HCT116 (cell line): Measurements from ENCODE around the gene DIP2B. TPM values are rescaled to one million over a fixed set of nuclear protein-coding genes. Genes with fewer than 3 reads are reported as not detected.
"Not testable (repeated sequence)": the region's sequence is repeated elsewhere in the genome, so short reads cannot be mapped to it uniquely, and the experiment has no call there.

ENCODE experiments used
- ATAC-seq: fragments of 200-7000 bp; cut with Tn5 transposase; 2 replicates; pipeline ENCODE4 v1.9.1; 2020; ENCODE audit warnings: mild to moderate bottlenecking, moderate library complexity
- BruUV-seq: library from RNA; stranded (reverse); fragments of 400-500 nt; replicated peaks from 2 replicates; lab custom pipeline; 2021; lab: Mats Ljungman, UMichigan
- CTCF ChIA-PET: fragments of 300-600 bp; sonication (Branson Sonifier 250); formaldehyde crosslinking; loops from one replicate; lab custom pipeline; 2021; ENCODE audit warnings: antibody characterized with exemption; lab: Charles Lee
- POLR2A ChIA-PET: fragments of 300-600, 350-600 bp; sonication (Branson Sonifier 250); formaldehyde crosslinking; loops from one replicate; lab custom pipeline; 2021; ENCODE audit warnings: antibody characterized with exemption; lab: Charles Lee
- RAD21 ChIA-PET, 2 experiments: fragments of 300-600 bp; sonication (Branson Sonifier 250); formaldehyde crosslinking; loops; one replicate each; lab custom pipeline; 2023; ENCODE audit warnings: low total read pairs in 2 of 2; ENCODE audit not compliant: uncharacterized antibody in 2 of 2, unreplicated experiment in 2 of 2, low non-redundant PET in 1 of 2; lab: Charles Lee
- DNase-seq: peaks from one replicate; pipeline ENCODE4 v3.0.0-alpha.2; 2010; ENCODE audit warnings: low read depth, low spot score
- H2AFZ ChIP-seq: fragments of 200-600 bp; shearing (Covaris generic), sonication (generic); 2 replicates; pipeline ENCODE4 v1.6.1; 2017; ENCODE audit warnings: low read depth, mixed run types, mixed read lengths, antibody characterized with exemption, low read length; ENCODE audit not compliant: poor library complexity, severe bottlenecking
- H3K27ac ChIP-seq: 2 replicates; pipeline ENCODE4 v1.5.1; 2012; ENCODE audit warnings: low read depth, low read length
- H3K27me3 ChIP-seq: fragments of 200-600 bp; sonication (generic); 2 replicates; pipeline ENCODE4 v1.6.1; 2016; ENCODE audit warnings: mixed run types, low read length, mixed read lengths; ENCODE audit not compliant: insufficient read depth
- H3K36me3 ChIP-seq, 2 experiments: fragments of 200-500 bp in 1 of 2; fragments of 200-600 bp in 1 of 2; sonication (Bioruptor generic) in 1 of 2; sonication (generic) in 1 of 2; 2 replicates each; pipeline versions ENCODE4 v1.5.1 to v1.6.1; 2014 to 2016; ENCODE audit warnings: low read length in 2 of 2, inconsistent platforms in 1 of 2, mixed read lengths in 1 of 2, mixed run types in 1 of 2; ENCODE audit not compliant: insufficient read depth in 2 of 2, control insufficient read depth in 1 of 2
- H3K4me1 ChIP-seq, 2 experiments: fragments of 200-600 bp in 1 of 2; sonication (generic) in 1 of 2; 2 replicates each; pipeline versions ENCODE4 v1.5.1 to v1.6.1; 2012 to 2017; ENCODE audit warnings: low read length in 2 of 2, inconsistent platforms in 1 of 2, mild to moderate bottlenecking in 1 of 2, mixed read lengths in 1 of 2, mixed run types in 1 of 2, moderate library complexity in 1 of 2; ENCODE audit not compliant: insufficient read depth in 2 of 2, control insufficient read depth in 1 of 2
- H3K4me2 ChIP-seq: fragments of 200-600 bp; sonication (generic); 2 replicates; pipeline ENCODE4 v1.6.1; 2017; ENCODE audit warnings: mixed run types, low read length, mixed read lengths
- H3K4me3 ChIP-seq, 2 experiments: fragments of 200-600 bp in 1 of 2; sonication (generic) in 1 of 2; replicated peaks in 1 of 2; 2 replicates each; pipeline ENCODE4 v1.5.1; 2011 to 2016; ENCODE audit warnings: low read length in 2 of 2, control low read depth in 1 of 2, low read depth in 1 of 2, mild to moderate bottlenecking in 1 of 2, mixed read lengths in 1 of 2, mixed run types in 1 of 2
- H3K79me2 ChIP-seq: fragments of 200-600 bp; sonication (generic); 2 replicates; pipeline ENCODE4 v1.6.1; 2017; ENCODE audit warnings: mild to moderate bottlenecking, mixed run types, low read length, moderate library complexity, mixed read lengths; ENCODE audit not compliant: insufficient read depth
- H3K9ac ChIP-seq: fragments of 200-600 bp; sonication (generic); 2 replicates; pipeline ENCODE4 v1.6.1; 2016; ENCODE audit warnings: low read length, mixed read lengths
- H3K9me2 ChIP-seq: fragments of 200-600 bp; sonication (generic), shearing (Covaris generic); 2 replicates; pipeline ENCODE4 v1.6.1; 2017; ENCODE audit warnings: mixed run types, mild to moderate bottlenecking, moderate library complexity; ENCODE audit not compliant: insufficient read depth
- H3K9me3 ChIP-seq, 2 experiments: fragments of 200-500 bp in 1 of 2; fragments of 200-600 bp in 1 of 2; sonication (Bioruptor generic) in 1 of 2; sonication (generic) in 1 of 2; 2 replicates each; pipeline ENCODE4 v1.6.1; 2014 to 2017; ENCODE audit warnings: low read length in 2 of 2, mixed read lengths in 2 of 2, inconsistent platforms in 1 of 2, low read depth in 1 of 2, mild to moderate bottlenecking in 1 of 2, mixed run types in 1 of 2, moderate library complexity in 1 of 2; ENCODE audit not compliant: control insufficient read depth in 1 of 2, insufficient read depth in 1 of 2
- H4K20me1 ChIP-seq: fragments of 200-600 bp; sonication (generic), shearing (Covaris generic); 2 replicates; pipeline ENCODE4 v1.6.1; 2017; ENCODE audit warnings: mixed run types, mild to moderate bottlenecking, moderate library complexity; ENCODE audit not compliant: insufficient read depth
- ATF3 ChIP-seq: IDR thresholded peaks from 2 replicates; pipeline ENCODE4 v1.6.1; 2012
- POLR2A ChIP-seq: IDR thresholded peaks from 2 replicates; pipeline ENCODE4 v1.7.0; 2011; ENCODE audit warnings: borderline replicate concordance; ENCODE audit not compliant: insufficient read depth, insufficient read length; ENCODE audit errors: extremely low read depth
- SRF ChIP-seq: IDR thresholded peaks from 2 replicates; pipeline ENCODE4 v1.6.1; 2012; ENCODE audit warnings: low read depth
- TCF7L2 ChIP-seq: IDR thresholded peaks from 2 replicates; pipeline ENCODE4 v1.7.0; 2011; ENCODE audit warnings: borderline replicate concordance, inconsistent platforms; ENCODE audit not compliant: insufficient read depth, insufficient read length; ENCODE audit errors: extremely low read depth
- ZBTB33 ChIP-seq: IDR thresholded peaks from 2 replicates; pipeline ENCODE4 v1.6.1; 2011; ENCODE audit warnings: mild to moderate bottlenecking, low read length, moderate library complexity; ENCODE audit not compliant: insufficient replicate concordance; ENCODE audit errors: extremely low read depth
- ZNF274 ChIP-seq: fragments of 200-500 bp; sonication (Bioruptor generic); IDR thresholded peaks from 2 replicates; pipeline ENCODE4 v1.6.1; 2014; ENCODE audit warnings: mild to moderate bottlenecking, low read depth, low read length, inconsistent platforms
- intact Hi-C: fragments of 100-400 bp; cut with micrococcal nuclease; formaldehyde crosslinking; loops from 2 replicates; pipeline ENCODE4 v1.10.0; 2022
- total RNA-seq: library from RNA; stranded (reverse); gene quantifications from one replicate; pipeline ENCODE4 v1.2.1, GENCODE V29; 2021; ENCODE audit not compliant: unreplicated experiment

The DIP2B gene
- total RNA-seq, 1 experiment from 2014 or later = 32.3 TPM

GRCh38 chr12:50679612-50680011 is 174.8 kb downstream of the DIP2B start:
- CTCF ChIA-PET = no interaction called here
- ATAC-seq (no peak), DNase-seq (no peak)
- Histone ChIP-seq H3K27ac (no peak overlapping the region), H3K27me3 (no peaks in the 10 kb centered on the region), H3K4me3 (no peak overlapping the region), H2AFZ (no peak overlapping the region), H4K20me1 (no peaks in the 10 kb centered on the region), H3K9me3 (no peaks in the 10 kb centered on the region), H3K9me2 (no peaks in the 10 kb centered on the region), H3K4me1 (no peaks in the 10 kb centered on the region), H3K9ac (no peak overlapping the region), H3K79me2 (no peaks in the 10 kb centered on the region), H3K36me3 (peaks cover 0 to 6% of the 10 kb centered on the region in 2 experiments; a peak in 2 of 4 replicates), H3K4me2 (no peak overlapping the region)
- no peak for TF ChIP-seq ATF3
- no peak for TF ChIP-seq ZNF274
- no peak for TF ChIP-seq POLR2A
- no peak for TF ChIP-seq TCF7L2
- TF ChIP-seq SRF = no peak
- TF ChIP-seq ZBTB33 = no peak
- intact Hi-C loops = no loop called here
- POLR2A ChIA-PET = no interaction called here
- RAD21 ChIA-PET = no interaction called here
- no TSS peak for BruUV-seq

- H3K79me2 ChIP-seq, H3K4me3 ChIP-seq, H3K27me3 ChIP-seq, POLR2A ChIA-PET, CTCF ChIA-PET, BruUV-seq, RAD21 ChIA-PET, H3K9ac ChIP-seq, H3K27ac ChIP-seq, intact Hi-C loops, H3K9me3 ChIP-seq, H3K4me1 ChIP-seq, ATAC-seq, H3K4me2 ChIP-seq, DNase-seq, H4K20me1 ChIP-seq, H3K36me3 ChIP-seq, H2AFZ ChIP-seq, H3K9me2 ChIP-seq: not testable (repeated sequence)
Measured at GRCh38 chr12:50681064-50681463, 176.3 kb downstream of the DIP2B start.
